DMS53 treated with DMSO at 0.1 percent for 48 hours (cell line): Measurements from ENCODE around the gene GADD45GIP1.

ENCODE experiments used
- DNase-seq: peaks from one replicate; lab custom pipeline; 2025; ENCODE audit not compliant: unreplicated experiment; lab: John Stamatoyannopoulos, UW

Gene GADD45GIP1

GRCh38 chr19:12913851-12914690, 43.0 kb downstream of the GADD45GIP1 start:
- DNase-seq = peak; percentile 62

GRCh38 chr19:12913011-12913561, 43.9 kb downstream of the GADD45GIP1 start:
- DNase-seq = peak; percentile 87

GRCh38 chr19:12912571-12912970, 44.5 kb downstream of the GADD45GIP1 start:
- peak; percentile 81 for DNase-seq

GRCh38 chr19:12907166-12907565, 49.9 kb downstream of the GADD45GIP1 start:
- DNase-seq = no peak
